Glutamatergic neuron (in vitro differentiated cells): ENCODE measurements around the gene TMEM18. TPM values are rescaled to one million over a fixed set of nuclear protein-coding genes. Genes with fewer than 3 reads are reported as not detected.

Source experiments
- DNase-seq: peaks from one replicate; pipeline ENCODE4 v3.0.0; 2022
- H3K27ac Mint-ChIP-seq: one replicate; pipeline ENCODE4 v1.8.0; 2020; ENCODE audit warnings: mild to moderate bottlenecking, mixed read lengths, inconsistent platforms; ENCODE audit not compliant: unreplicated experiment
- H3K27me3 Mint-ChIP-seq: one replicate; pipeline ENCODE4 v1.8.0; 2020; ENCODE audit warnings: mild to moderate bottlenecking, moderate library complexity, mixed read lengths, inconsistent platforms; ENCODE audit not compliant: unreplicated experiment
- H3K36me3 Mint-ChIP-seq: one replicate; pipeline ENCODE4 v1.8.0; 2020; ENCODE audit warnings: mild to moderate bottlenecking, mixed read lengths, inconsistent platforms; ENCODE audit not compliant: unreplicated experiment
- H3K4me1 Mint-ChIP-seq: one replicate; pipeline ENCODE4 v1.8.0; 2020; ENCODE audit warnings: mild to moderate bottlenecking, low read depth, mixed read lengths, inconsistent platforms; ENCODE audit not compliant: unreplicated experiment
- H3K4me3 Mint-ChIP-seq: one replicate; pipeline ENCODE4 v1.8.0; 2020; ENCODE audit warnings: mild to moderate bottlenecking, mixed read lengths, inconsistent platforms; ENCODE audit not compliant: unreplicated experiment
- H3K9me3 Mint-ChIP-seq: one replicate; pipeline ENCODE4 v1.8.0; 2020; ENCODE audit warnings: mild to moderate bottlenecking, moderate library complexity, mixed read lengths, inconsistent platforms; ENCODE audit not compliant: unreplicated experiment
- total RNA-seq: library from RNA; stranded (reverse); fragmentation: NEBNext Ultra II Directional; extraction: Animal tissue kit (Norgen Biotek cat#: 25700); gene quantifications from one replicate; pipeline ENCODE4 v1.2.1, GENCODE V29; 2021; ENCODE audit not compliant: unreplicated experiment
- TF ChIP-seq, protein P1 (sequence below): fragments of 200-600 bp; sonication (generic); IDR thresholded peaks from one replicate; pipeline ENCODE4 v1.5.0; 2021; ENCODE audit not compliant: partially characterized antibody, unreplicated experiment

TMEM18 gene
- total RNA-seq, 1 donor from 2014 or later = 22.0 TPM

DNA sequence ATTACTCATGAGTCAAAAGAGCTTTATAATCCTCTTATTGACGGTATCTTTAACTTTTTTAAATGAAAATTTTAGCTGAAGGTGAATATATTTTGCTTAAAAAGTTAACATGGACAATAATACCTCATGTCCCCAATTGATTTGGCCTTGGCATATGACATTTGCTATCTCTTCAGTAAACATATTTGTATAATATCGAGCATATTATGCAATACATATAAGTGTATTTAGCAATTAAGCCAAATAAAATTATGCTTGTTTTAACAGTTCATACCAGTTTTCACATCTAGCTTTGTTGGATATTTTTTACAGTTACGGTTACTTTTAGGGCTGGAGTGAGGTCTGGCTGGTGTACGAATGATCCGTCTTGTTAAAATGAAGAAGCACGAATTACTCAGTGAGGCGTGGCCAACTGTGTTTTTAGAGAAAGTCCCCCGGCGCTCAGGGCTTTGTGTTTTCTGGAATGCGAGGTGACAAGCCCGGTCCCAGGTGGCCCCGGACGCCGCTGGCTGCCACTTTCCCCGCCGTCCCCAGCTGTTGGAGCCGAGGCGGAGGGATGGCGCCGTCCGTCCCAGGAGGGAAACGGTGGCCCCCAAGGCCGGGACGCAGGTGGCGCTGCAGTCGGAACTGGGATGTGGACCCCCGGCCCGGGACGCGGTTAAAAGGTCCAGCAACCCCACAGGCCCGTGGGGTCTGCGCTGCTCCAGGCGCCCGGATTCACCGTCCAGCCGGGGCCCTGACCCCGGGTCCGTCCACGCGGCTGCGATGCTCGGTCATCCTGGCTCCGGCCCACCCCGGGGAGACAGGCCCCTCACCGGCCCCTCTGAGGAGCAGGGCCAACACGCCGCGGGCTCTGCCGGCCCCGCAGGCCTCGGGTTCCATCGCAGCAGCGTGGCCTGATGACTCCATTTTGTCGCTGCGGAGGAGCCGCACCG is 41.3 kb downstream of the TMEM18 start:
- no peak overlapping the region for H3K27ac Mint-ChIP-seq
- no peak overlapping the region for H3K4me3 Mint-ChIP-seq
- no peaks in the 10 kb centered on the region for H3K27me3 Mint-ChIP-seq
- no peak for DNase-seq
- H3K4me1 Mint-ChIP-seq = peaks cover 15% of the 10 kb centered on the region
- peaks cover 11% of the 10 kb centered on the region for H3K36me3 Mint-ChIP-seq
- H3K9me3 Mint-ChIP-seq = peaks cover 4% of the 10 kb centered on the region
- TF ChIP-seq, protein P1, sequence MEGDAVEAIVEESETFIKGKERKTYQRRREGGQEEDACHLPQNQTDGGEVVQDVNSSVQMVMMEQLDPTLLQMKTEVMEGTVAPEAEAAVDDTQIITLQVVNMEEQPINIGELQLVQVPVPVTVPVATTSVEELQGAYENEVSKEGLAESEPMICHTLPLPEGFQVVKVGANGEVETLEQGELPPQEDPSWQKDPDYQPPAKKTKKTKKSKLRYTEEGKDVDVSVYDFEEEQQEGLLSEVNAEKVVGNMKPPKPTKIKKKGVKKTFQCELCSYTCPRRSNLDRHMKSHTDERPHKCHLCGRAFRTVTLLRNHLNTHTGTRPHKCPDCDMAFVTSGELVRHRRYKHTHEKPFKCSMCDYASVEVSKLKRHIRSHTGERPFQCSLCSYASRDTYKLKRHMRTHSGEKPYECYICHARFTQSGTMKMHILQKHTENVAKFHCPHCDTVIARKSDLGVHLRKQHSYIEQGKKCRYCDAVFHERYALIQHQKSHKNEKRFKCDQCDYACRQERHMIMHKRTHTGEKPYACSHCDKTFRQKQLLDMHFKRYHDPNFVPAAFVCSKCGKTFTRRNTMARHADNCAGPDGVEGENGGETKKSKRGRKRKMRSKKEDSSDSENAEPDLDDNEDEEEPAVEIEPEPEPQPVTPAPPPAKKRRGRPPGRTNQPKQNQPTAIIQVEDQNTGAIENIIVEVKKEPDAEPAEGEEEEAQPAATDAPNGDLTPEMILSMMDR = no peak

- Mint-ChIP-seq H3K36me3 (peaks cover 11% of the 10 kb centered on the region), H3K27ac (no peak overlapping the region), H3K9me3 (peaks cover 4% of the 10 kb centered on the region), H3K4me3 (no peak overlapping the region), H3K27me3 (no peaks in the 10 kb centered on the region), H3K4me1 (peaks cover 15% of the 10 kb centered on the region)
- no peak for DNase-seq
- TF ChIP-seq, protein P1 = no peak
Observed at GRCh38 chr2:634636-635388, 42.4 kb downstream of the TMEM18 start.

DNA sequence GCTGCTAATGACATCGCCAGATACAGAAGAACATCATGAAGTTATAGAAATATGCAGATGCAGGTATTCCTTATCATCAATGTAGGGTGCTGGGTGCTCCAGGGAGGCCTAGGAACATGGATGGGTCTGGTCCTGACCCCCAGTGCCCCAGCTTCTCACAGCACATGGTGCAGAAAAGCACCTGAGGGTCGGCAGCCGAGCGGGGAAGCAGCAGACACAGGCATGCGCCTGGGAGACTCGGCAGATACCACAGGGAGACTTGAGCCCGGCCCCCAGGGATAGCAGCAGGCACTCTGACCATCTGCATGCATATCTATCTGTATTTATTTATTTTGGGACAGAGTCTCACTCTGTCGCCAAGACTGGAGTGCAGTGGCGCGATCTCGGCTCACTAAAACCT is 43.2 kb downstream of the TMEM18 start:
- TF ChIP-seq, protein P1 = no peak
- peaks cover 11% of the 10 kb centered on the region for H3K36me3 Mint-ChIP-seq
- no peak overlapping the region for H3K4me3 Mint-ChIP-seq
- H3K27ac Mint-ChIP-seq = no peak overlapping the region
- peaks cover 15% of the 10 kb centered on the region for H3K4me1 Mint-ChIP-seq
- peak; percentile 41 for DNase-seq
- H3K27me3 Mint-ChIP-seq = no peaks in the 10 kb centered on the region
- peaks cover 4% of the 10 kb centered on the region for H3K9me3 Mint-ChIP-seq

DNA sequence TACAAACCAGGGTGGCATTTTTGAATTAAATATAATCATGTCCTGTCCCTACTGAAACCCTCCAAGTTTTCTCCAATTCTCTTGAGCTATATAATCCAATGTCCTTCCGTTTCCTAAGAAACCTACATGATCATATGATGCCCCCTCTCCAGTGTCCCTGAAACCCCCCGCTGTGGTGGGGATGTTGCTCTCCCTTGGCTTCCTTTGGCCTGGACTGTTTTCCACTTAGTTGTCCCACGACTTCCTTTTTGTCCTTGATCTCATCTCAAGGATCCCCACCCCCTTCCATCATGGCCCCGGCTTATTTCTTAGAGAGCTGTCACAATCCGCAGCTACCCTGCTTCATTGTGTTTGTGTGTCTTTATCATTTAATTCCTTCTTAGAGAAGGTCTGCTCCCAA is 43.8 kb downstream of the TMEM18 start:
- Mint-ChIP-seq H3K27ac (no peak overlapping the region), H3K4me3 (no peak overlapping the region), H3K9me3 (peaks cover 4% of the 10 kb centered on the region), H3K36me3 (peaks cover 11% of the 10 kb centered on the region), H3K27me3 (no peaks in the 10 kb centered on the region), H3K4me1 (peaks cover 15% of the 10 kb centered on the region)
- DNase-seq = no peak
- TF ChIP-seq, protein P1 = no peak
